ENCODE measurements around the gene NLRP11.

Gene NLRP11

DNA sequence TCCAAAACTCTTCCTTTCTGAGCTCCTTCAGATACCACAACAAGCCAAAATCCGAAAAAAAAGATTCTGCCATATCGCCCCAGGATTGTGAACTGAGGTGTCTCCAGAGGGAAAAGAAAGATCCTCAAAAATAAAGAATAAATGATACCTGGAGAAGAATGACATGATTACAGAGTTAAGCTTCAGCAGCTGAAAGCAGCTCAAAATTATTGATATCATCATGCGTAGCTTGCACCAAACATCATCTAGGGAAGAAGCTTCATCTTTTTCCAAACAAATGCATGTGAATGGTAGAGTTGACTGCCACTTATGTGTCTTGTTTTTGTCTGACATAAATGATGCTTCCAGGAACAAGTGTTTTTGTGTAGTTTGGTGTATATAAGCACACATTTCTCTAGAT is 93.5 kb downstream of the NLRP11 start, which contains the start of gene NLRP9:
TSS of gene NLRP9 (minus strand) at position 101 of the 400 bp plus-strand sequence. CDS start at position 73, 28 bp downstream.
- Histone ChIP-seq H3K4me3 (replicated peaks; ENCODE audit: insufficient read depth, low read length) (no peak within 1 kb of the TSS), H3K27ac (replicated peaks) (no peak within 1 kb of the TSS), H3K27me3 (ENCODE audit: insufficient read depth, poor library complexity, severe bottlenecking) (no peaks in the 10 kb centered on the region)
- no peak for DNase-seq (ENCODE audit: low read depth in 1 of 2, low spot score in 1 of 2)
- no peak for TF ChIP-seq POLR2AphosphoS5 (IDR thresholded peaks at IDR 0.05; ENCODE audit: low read depth)
- TF ChIP-seq GABPA (IDR thresholded peaks at IDR 0.05; ENCODE audit: low read depth) = no peak
- no peak for TF ChIP-seq SPI1 (IDR thresholded peaks at IDR 0.05; ENCODE audit: borderline replicate concordance, low read depth)
- TF ChIP-seq, protein P1, sequence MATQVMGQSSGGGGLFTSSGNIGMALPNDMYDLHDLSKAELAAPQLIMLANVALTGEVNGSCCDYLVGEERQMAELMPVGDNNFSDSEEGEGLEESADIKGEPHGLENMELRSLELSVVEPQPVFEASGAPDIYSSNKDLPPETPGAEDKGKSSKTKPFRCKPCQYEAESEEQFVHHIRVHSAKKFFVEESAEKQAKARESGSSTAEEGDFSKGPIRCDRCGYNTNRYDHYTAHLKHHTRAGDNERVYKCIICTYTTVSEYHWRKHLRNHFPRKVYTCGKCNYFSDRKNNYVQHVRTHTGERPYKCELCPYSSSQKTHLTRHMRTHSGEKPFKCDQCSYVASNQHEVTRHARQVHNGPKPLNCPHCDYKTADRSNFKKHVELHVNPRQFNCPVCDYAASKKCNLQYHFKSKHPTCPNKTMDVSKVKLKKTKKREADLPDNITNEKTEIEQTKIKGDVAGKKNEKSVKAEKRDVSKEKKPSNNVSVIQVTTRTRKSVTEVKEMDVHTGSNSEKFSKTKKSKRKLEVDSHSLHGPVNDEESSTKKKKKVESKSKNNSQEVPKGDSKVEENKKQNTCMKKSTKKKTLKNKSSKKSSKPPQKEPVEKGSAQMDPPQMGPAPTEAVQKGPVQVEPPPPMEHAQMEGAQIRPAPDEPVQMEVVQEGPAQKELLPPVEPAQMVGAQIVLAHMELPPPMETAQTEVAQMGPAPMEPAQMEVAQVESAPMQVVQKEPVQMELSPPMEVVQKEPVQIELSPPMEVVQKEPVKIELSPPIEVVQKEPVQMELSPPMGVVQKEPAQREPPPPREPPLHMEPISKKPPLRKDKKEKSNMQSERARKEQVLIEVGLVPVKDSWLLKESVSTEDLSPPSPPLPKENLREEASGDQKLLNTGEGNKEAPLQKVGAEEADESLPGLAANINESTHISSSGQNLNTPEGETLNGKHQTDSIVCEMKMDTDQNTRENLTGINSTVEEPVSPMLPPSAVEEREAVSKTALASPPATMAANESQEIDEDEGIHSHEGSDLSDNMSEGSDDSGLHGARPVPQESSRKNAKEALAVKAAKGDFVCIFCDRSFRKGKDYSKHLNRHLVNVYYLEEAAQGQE (IDR thresholded peaks at IDR 0.05; ENCODE audit: insufficient replicate concordance, low read depth) = no peak
- TF ChIP-seq CTCF (IDR thresholded peaks at IDR 0.05; ENCODE audit: insufficient read depth, low read length) = no peak

Data from HL-60 (cell line).